ENCODE measurements around the gene PLIN5. TPM values are rescaled to one million over a fixed set of nuclear protein-coding genes. Genes with fewer than 3 reads are reported as not detected.
A peak's percentile ranks its signal among the peaks of the same experiment; 100 is the strongest.

PLIN5 gene
- total RNA-seq, 1 donor from 2014 or later = 73.5 TPM

DNA sequence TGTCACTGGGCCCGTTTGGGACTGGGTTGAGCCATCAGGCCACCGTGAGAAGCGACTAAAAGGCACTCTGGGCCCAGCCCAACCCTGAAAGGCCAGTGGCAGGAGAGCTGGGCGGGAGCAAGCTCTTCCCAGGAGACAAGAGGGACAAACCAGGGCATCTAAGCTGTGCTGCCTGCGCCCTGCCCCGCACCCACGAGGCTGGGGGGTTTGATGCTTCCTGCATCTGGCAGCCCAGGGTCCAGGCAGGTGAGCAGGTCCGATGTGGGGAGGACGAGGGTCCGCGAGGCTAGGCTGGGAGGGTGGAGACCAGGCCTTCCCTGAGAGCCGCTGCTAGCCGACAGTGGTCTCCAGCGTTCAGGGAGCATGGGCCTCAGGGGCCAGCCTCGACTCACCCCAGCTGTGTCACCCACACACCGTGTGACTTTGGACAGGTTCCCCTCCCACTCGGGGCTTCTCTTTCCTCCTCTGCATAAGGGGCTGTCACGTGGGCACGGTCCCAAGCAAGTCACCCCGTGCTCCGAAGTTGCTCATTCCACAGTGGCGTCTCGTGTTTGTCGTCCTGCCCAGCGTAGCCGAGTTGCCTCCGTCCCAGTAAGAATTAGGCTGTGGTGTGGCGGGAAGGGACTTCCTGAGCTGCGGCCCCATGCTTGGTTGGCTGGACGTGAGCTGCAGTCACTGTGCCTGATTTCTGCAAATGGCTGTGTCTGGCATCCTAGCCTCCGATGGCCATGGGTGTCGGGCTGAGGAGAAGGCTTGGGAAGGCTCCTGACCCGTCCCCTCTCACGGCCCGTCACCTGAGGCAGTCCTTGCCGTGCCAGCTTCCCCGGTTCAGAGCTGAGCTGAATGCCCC is 32.5 kb downstream of the PLIN5 start:
- H3K27ac ChIP-seq (replicated peaks) = peak overlapping the region; percentile 52
- no peaks in the 10 kb centered on the region for H3K9me3 ChIP-seq (replicated peaks)
- DNase-seq = no peak
- TF ChIP-seq CTCF (IDR thresholded peaks at IDR 0.05; ENCODE audit: borderline replicate concordance) = no peak
- no peak overlapping the region for H3K4me3 ChIP-seq
- peaks cover 93% of the 10 kb centered on the region for H3K36me3 ChIP-seq
- H3K27me3 ChIP-seq (ENCODE audit: low read depth) = no peaks in the 10 kb centered on the region
- H3K4me1 ChIP-seq = peaks cover 17% of the 10 kb centered on the region
- intact Hi-C loops (cut with micrococcal nuclease) = no loop called here

GRCh38 chr19:4501691-4502090 is 33.3 kb downstream of the PLIN5 start:
- H3K9me3 ChIP-seq (replicated peaks) = no peaks in the 10 kb centered on the region
- peaks cover 9% of the 10 kb centered on the region for H3K4me1 ChIP-seq
- no peak for DNase-seq
- no peaks in the 10 kb centered on the region for H3K27me3 ChIP-seq (ENCODE audit: low read depth)
- H3K36me3 ChIP-seq = peaks cover 95% of the 10 kb centered on the region
- intact Hi-C loops (cut with micrococcal nuclease) = no loop called here
- no peak for TF ChIP-seq CTCF (IDR thresholded peaks at IDR 0.05; ENCODE audit: borderline replicate concordance)
- H3K4me3 ChIP-seq = no peak overlapping the region
- H3K27ac ChIP-seq (replicated peaks) = peak overlapping the region; percentile 52

DNA sequence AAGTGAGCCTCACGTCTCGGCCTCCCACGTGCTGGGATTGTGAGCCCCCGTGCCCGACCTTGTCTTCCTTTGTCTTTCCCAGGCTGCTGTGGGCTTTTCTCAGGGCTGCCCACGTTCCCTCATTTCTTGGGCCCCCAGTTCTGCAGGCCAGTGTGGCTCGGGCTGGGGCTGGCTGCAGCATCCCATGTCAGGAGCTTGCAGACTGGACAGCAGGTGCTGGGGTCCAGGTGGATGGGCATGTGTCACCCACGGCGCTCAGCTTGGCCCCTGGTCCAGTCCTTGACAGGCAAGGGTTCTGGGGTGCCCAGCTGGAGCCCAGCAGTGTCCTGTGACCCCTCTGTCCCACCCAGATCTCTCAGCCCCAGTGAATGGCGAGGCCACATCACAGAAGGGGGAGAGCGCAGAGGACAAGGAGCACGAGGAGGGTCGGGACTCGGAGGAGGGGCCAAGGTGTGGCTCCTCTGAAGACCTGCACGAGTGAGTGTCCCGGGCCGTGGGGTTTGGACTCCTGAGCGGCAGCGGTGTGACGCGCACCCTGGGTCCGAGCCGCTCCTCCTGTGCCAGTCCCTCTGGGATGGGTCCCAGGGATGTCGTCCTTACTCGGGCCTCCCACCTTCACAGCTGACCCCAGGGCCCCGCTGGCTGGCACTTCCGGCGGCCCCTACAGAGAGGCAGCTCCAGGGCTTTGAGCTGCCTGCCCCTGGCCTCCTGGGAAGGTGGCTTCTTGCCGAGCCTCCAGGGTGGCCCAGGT is 34.0 kb downstream of the PLIN5 start:
- Histone ChIP-seq H3K4me1 (peaks cover 4% of the 10 kb centered on the region), H3K36me3 (peaks cover 95% of the 10 kb centered on the region), H3K27me3 (ENCODE audit: low read depth) (no peaks in the 10 kb centered on the region), H3K4me3 (no peak overlapping the region), H3K9me3 (replicated peaks) (no peaks in the 10 kb centered on the region), H3K27ac (replicated peaks) (peak overlapping the region; percentile 52)
- no peak for DNase-seq
- intact Hi-C loops (cut with micrococcal nuclease) = no loop called here
- no peak for TF ChIP-seq CTCF (IDR thresholded peaks at IDR 0.05; ENCODE audit: borderline replicate concordance)

DNA sequence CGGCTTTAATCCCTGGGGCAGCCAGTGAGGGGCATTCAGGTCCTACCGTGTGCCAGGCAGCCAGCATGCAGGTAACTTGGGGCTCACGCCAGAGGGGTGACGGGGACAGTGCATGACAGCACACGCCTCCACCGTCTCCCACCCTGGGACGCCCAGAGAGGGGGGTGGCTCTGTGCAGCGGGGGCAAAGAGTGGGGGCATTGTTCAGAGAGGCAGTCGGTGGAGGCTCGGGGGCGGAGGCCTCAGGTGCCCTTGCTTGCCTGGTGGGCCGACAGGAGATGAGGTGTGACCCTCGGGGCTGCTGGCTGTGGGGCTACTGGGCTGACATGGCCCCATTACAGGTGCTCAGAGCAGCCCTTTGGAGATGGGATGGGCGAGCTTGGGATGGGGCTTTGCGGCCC is 35.2 kb downstream of the PLIN5 start:
- Histone ChIP-seq H3K4me1 (peaks cover 4% of the 10 kb centered on the region), H3K9me3 (replicated peaks) (no peaks in the 10 kb centered on the region), H3K27ac (replicated peaks) (no peak overlapping the region), H3K36me3 (peaks cover 92% of the 10 kb centered on the region), H3K27me3 (ENCODE audit: low read depth) (no peaks in the 10 kb centered on the region), H3K4me3 (no peak overlapping the region)
- no peak for TF ChIP-seq CTCF (IDR thresholded peaks at IDR 0.05; ENCODE audit: borderline replicate concordance)
- intact Hi-C loops (cut with micrococcal nuclease) = no loop called here
- no peak for DNase-seq

- peaks cover 92% of the 10 kb centered on the region for H3K36me3 ChIP-seq
Measured at GRCh38 chr19:4499318-4499717, 35.7 kb downstream of the PLIN5 start.

More at GRCh38 chr19:4499318-4499717, 35.7 kb downstream of the PLIN5 start:
- H3K4me1 ChIP-seq = peaks cover 4% of the 10 kb centered on the region
- no peaks in the 10 kb centered on the region for H3K9me3 ChIP-seq (replicated peaks)
- no peak for DNase-seq
- H3K4me3 ChIP-seq = no peak overlapping the region
- H3K27me3 ChIP-seq (ENCODE audit: low read depth) = no peaks in the 10 kb centered on the region
- no peak overlapping the region for H3K27ac ChIP-seq (replicated peaks)
- intact Hi-C loops (cut with micrococcal nuclease) = no loop called here
- TF ChIP-seq CTCF (IDR thresholded peaks at IDR 0.05; ENCODE audit: borderline replicate concordance) = no peak
